Spleen (tissue), 11 donors: Measurements from ENCODE around the gene C10orf67. TPM values are rescaled to one million over a fixed set of nuclear protein-coding genes. Genes with fewer than 3 reads are reported as not detected.

ENCODE experiments used
- DNase-seq: peaks from one replicate; pipeline ENCODE4 v3.0.0-alpha.2; 2020
- H3K27ac ChIP-seq, 8 donors: fragments of 200-600 bp; sonication (generic) in 7 of 8; 1 replicate in 4 of 8; 2 replicates in 4 of 8; pipeline versions ENCODE4 v1.5.0 to v1.8.0; 2016 to 2021; ENCODE audit warnings: inconsistent platforms in 4 of 8, mild to moderate bottlenecking in 4 of 8, moderate library complexity in 1 of 8
- H3K27me3 ChIP-seq, 7 donors: fragments of 200-600 bp; sonication (generic) in 6 of 7; replicated peaks in 1 of 7; 1 replicate in 4 of 7; 2 replicates in 3 of 7; pipeline versions ENCODE4 v1.5.0 to v1.8.0; 2016 to 2021; ENCODE audit warnings: inconsistent platforms in 3 of 7, mild to moderate bottlenecking in 1 of 7
- H3K36me3 ChIP-seq, 6 donors: fragments of 200-600 bp; sonication (generic) in 5 of 6; 1 replicate in 4 of 6; 2 replicates in 2 of 6; pipeline versions ENCODE4 v1.5.0 to v1.8.0; 2016 to 2021; ENCODE audit warnings: inconsistent platforms in 2 of 6
- H3K4me1 ChIP-seq, 6 donors: fragments of 200-600 bp; sonication (generic) in 5 of 6; 1 replicate in 3 of 6; 2 replicates in 3 of 6; pipeline versions ENCODE4 v1.5.0 to v1.8.0; 2016 to 2021; ENCODE audit warnings: inconsistent platforms in 3 of 6
- H3K4me3 ChIP-seq, 8 donors: fragments of 200-600 bp; sonication (generic) in 7 of 8; 1 replicate in 4 of 8; 2 replicates in 4 of 8; pipeline versions ENCODE4 v1.5.0 to v1.8.0; 2016 to 2021; ENCODE audit warnings: inconsistent platforms in 4 of 8, mild to moderate bottlenecking in 4 of 8, moderate library complexity in 2 of 8
- H3K9me3 ChIP-seq, 8 donors: fragments of 200-600 bp; sonication (generic) in 7 of 8; 1 replicate in 4 of 8; 2 replicates in 4 of 8; pipeline versions ENCODE4 v1.5.0 to v1.8.0; 2016 to 2021; ENCODE audit warnings: inconsistent platforms in 4 of 8
- POLR2A ChIP-seq, 3 donors: fragments of 450-650 bp; IDR thresholded peaks; one replicate each; pipeline ENCODE4 v1.5.1; 2017; ENCODE audit warnings: antibody characterized with exemption in 3 of 3, mild to moderate bottlenecking in 1 of 3
- POLR2AphosphoS5 ChIP-seq, 3 donors: sonication (generic); formaldehyde crosslinking; IDR thresholded peaks; one replicate each; pipeline ENCODE4 v1.5.1; 2017; ENCODE audit warnings: antibody characterized with exemption in 3 of 3
- WGBS, 5 donors: extraction: QIAGEN DNeasy Blood & Tissue Kit in 3 of 5; methylation state at CpG; one replicate each; pipeline versions ENCODE4 v1.1.5 to v1.1.7; 2013 to 2018; 5-methylcytosine and 5-hydroxymethylcytosine counted together
- intact Hi-C: fragments of 100-400 bp; cut with DNase I; formaldehyde crosslinking; loops from one replicate; pipeline ENCODE4 v1.15.0; 2023; ENCODE audit warnings: low total_unique reads
- polyA plus RNA-seq, 3 donors: library from polyadenylated mRNA; stranded (reverse); fragments of 200-250 nt; gene quantifications; one replicate each; pipeline ENCODE4 v1.2.1, GENCODE V29; 2013
- total RNA-seq, 7 donors: library from RNA; depleted of rRNA in 3 of 7; stranded (reverse); fragments of >200 nt in 3 of 7; fragmentation: NEBNext Ultra II Directional in 4 of 7; extraction: Animal tissue kit (Norgen Biotek cat#: 25700) in 4 of 7; gene quantifications; one replicate each; pipeline versions ENCODE4 v1.1.0 to v1.2.1, GENCODE V29; 2016 to 2021
- TF ChIP-seq, protein P1 (sequence below), 11 experiments: fragments of 200-600 bp in 7 of 11; fragments of 450-650 bp in 4 of 11; sonication (generic) in 4 of 11; IDR thresholded peaks in 8 of 11; conservative IDR thresholded peaks in 3 of 11; 1 replicate in 7 of 11; 2 replicates in 4 of 11; pipeline versions ENCODE4 v1.4.0 to v1.8.0; 2016 to 2021; ENCODE audit warnings: antibody characterized with exemption in 11 of 11, inconsistent platforms in 4 of 11, mild to moderate bottlenecking in 1 of 11
- donor health status: healthy with polysubstance abuse.
- donor health status: DM: no; HTN: no; CAD: no; lungs with moderate emphysema.
- donor health status: DM: no; HTN: no; CAD: no.
- donor health status: Bipolar disorder and iron deficiency.
- donor health status: healthy.
- donor health status: DM: no; HTN: no; CAD: no.
- donor health status: DM: yes; HTN: yes; CAD: no.

The C10orf67 gene
- total and polyA plus RNA-seq, 10 donors, result 0.02 to 0.32 (median 0.21) TPM; not detected in 4

DNA sequence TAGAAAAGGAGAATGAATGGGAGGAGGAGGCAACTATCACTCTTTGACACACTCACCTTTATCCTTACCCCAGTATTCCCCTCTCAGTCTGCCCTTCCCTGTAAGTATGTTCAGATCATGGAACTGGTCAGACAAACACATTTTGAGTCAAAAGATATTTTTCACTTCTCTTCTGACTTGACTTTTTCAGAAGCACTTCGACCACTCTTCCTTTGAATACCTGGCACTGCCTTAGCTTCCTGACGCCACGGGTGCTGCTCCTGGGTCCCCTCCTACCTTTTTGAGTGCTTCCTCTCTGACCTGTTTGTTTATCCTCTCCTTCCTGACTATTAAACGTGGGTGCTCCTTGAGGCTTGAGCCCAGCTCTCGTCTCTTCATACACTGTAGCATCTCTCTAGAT is 19.8 kb upstream of the C10orf67 start:
- DNase-seq, result no peak
- intact Hi-C loops, result no loop called here
- Histone ChIP-seq H3K9me3 (no peaks in the 10 kb centered on the region), H3K27me3 (peaks cover 0 to 14% (median 0%) of the 10 kb centered on the region in 7 donors), H3K4me1 (peaks cover 0 to 27% (median 18%) of the 10 kb centered on the region in 6 donors), H3K4me3 (no peak overlapping the region), H3K36me3 (no peaks in the 10 kb centered on the region), H3K27ac (peak overlapping the region in 1 of 8 donors; percentile 38)
- 45 to 62% (median 49%) methylated on average over 5 of the region's 5 CpGs for WGBS, 5 donors
- no peak for TF ChIP-seq POLR2AphosphoS5 (IDR thresholded peaks at IDR 0.05)
- no peak for TF ChIP-seq POLR2A (IDR thresholded peaks at IDR 0.05)
- TF ChIP-seq, protein P1, sequence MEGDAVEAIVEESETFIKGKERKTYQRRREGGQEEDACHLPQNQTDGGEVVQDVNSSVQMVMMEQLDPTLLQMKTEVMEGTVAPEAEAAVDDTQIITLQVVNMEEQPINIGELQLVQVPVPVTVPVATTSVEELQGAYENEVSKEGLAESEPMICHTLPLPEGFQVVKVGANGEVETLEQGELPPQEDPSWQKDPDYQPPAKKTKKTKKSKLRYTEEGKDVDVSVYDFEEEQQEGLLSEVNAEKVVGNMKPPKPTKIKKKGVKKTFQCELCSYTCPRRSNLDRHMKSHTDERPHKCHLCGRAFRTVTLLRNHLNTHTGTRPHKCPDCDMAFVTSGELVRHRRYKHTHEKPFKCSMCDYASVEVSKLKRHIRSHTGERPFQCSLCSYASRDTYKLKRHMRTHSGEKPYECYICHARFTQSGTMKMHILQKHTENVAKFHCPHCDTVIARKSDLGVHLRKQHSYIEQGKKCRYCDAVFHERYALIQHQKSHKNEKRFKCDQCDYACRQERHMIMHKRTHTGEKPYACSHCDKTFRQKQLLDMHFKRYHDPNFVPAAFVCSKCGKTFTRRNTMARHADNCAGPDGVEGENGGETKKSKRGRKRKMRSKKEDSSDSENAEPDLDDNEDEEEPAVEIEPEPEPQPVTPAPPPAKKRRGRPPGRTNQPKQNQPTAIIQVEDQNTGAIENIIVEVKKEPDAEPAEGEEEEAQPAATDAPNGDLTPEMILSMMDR (IDR thresholded peaks at IDR 0.05 in 8 of 11, conservative IDR thresholded peaks at IDR 0.05 in 3 of 11), result no peak

DNA sequence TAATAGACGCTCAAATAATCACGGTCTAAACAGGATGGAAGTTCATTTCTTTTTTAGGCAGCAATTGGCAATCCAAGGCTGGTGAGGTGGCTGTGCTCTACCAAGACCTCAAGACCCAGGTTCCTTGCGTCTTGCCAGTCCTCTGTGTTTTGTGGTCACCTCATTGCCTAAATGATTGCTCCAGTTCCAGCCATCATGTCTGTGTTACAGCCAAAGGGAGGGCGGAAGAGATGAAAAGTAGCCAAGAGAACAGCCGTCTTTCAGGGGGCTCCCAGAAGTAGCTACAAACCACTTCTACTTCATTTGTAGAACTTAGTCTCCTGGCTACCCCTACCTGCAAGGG is 19.2 kb upstream of the C10orf67 start:
- intact Hi-C loops, result no loop called here
- DNase-seq, result no peak
- Histone ChIP-seq H3K4me1 (peaks cover 0 to 21% (median 12%) of the 10 kb centered on the region in 6 donors), H3K27ac (peak overlapping the region in 3 of 8 donors; percentile 4 to 38 (median 4)), H3K4me3 (no peak overlapping the region), H3K9me3 (no peaks in the 10 kb centered on the region), H3K36me3 (no peaks in the 10 kb centered on the region), H3K27me3 (peaks cover 0 to 14% (median 0%) of the 10 kb centered on the region in 7 donors)
- TF ChIP-seq POLR2AphosphoS5 (IDR thresholded peaks at IDR 0.05) (no peak), POLR2A (IDR thresholded peaks at IDR 0.05) (no peak)
- TF ChIP-seq, protein P1 (IDR thresholded peaks at IDR 0.05 in 8 of 11, conservative IDR thresholded peaks at IDR 0.05 in 3 of 11), result no peak
- WGBS, 5 donors, result 78 to 83% (median 82%) methylated on average over 5 of the region's 5 CpGs

DNA sequence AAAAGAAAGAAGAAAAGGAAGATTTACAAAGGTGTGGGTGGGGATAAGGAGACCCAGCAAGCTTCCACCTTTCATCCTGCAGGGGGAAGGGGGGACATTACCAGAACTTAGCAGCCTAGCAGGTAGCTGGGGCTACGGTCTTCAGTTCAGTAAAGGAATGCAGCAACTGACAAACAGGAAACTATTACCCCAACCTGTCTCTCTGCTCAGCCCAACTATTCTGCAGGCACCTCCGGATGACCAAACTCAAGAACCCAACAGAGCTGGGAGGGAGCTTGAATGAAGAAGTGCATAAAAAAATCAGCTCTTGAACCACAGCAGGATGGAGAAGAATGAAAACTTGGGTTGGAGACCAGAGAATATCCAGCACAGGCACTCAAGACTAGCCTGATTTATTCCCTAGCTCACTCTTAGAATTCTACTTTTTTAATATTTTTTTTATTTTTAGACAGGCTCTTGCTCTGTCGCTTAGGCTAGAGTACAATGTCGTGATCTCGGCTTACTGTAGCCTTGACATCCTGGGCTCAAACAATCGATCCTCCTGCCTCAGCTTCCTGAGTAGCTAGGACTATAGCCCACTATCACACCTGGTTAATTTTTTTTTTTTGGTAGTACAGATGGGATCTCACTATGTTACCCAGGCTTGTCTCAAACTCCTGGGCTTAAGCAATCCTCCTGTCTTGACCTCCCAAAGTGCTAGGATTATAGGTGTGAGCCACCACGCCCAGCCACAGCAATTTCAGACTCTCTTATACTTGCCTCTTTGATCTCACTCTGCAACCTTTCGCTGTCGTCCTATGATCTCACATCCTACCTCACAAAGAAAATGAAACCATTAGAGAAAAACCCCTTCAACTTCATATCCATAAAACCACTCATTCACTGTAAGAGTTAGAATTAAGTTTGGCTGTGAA is 18.5 kb upstream of the C10orf67 start:
- Histone ChIP-seq H3K27ac (peak overlapping the region in 4 of 8 donors; percentile 4 to 38 (median 18)), H3K27me3 (peaks cover 0 to 14% (median 0%) of the 10 kb centered on the region in 7 donors), H3K4me3 (no peak overlapping the region), H3K4me1 (peaks cover 0 to 15% (median 6%) of the 10 kb centered on the region in 6 donors), H3K36me3 (no peaks in the 10 kb centered on the region), H3K9me3 (no peaks in the 10 kb centered on the region)
- intact Hi-C loops, result no loop called here
- TF ChIP-seq POLR2AphosphoS5 (IDR thresholded peaks at IDR 0.05) (no peak), POLR2A (IDR thresholded peaks at IDR 0.05) (no peak)
- TF ChIP-seq, protein P1 (IDR thresholded peaks at IDR 0.05 in 8 of 11, conservative IDR thresholded peaks at IDR 0.05 in 3 of 11), result no peak
- WGBS, 5 donors, result 52 to 66% (median 61%) methylated on average over 9 of the region's 9 CpGs
- DNase-seq, result no peak
